ENCODE results near the gene DNM3. TPM values are rescaled to one million over a fixed set of nuclear protein-coding genes. Genes with fewer than 3 reads are reported as not detected.

Gene DNM3
- total and polyA plus RNA-seq, 7 donors, result 0.60 to 13.3 (median 3.9) TPM

DNA sequence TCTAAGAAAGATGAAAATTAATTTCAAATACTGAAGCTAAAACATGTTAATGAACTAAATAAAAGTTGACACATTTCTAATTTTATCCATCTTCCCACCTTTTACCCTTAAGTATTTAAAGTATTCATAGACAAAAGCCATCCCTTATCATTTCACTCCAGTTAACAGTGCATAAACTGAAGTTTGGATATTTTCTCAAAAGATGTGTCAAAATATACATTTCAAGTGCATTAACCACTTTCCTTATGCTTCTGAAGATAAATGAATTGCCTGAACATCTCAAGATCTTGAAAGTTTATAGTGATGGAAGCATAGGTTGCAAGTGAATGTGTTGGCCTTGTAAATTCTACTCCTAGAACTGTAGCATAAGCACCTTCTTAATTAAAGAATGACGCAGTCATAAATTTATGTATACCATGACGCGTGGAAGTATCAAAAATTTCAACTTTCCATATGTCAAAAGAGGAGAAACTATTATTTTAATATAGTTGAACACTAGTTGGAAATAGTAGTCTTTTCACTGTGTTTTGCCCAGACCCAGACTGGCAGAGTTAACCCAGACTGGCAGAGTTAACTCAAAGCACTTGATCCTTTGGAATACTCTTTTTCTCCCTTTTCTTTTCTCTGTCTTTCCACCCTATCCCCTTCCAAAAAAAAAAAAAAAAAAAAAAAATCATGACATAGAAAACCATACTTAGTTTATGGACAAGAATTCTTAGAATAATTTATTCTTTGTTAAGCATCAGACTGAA, 296.6 kb downstream of the DNM3 start:
- Histone ChIP-seq H3K36me3 (no peaks in the 10 kb centered on the region), H3K4me3 (no peak overlapping the region), H3K9me3 (no peaks in the 10 kb centered on the region), H3K27ac (peak overlapping the region; percentile 59 to 92 (median 86)), H3K4me1 (peaks cover 0 to 25% (median 15%) of the 10 kb centered on the region in 4 donors), H3K27me3 (no peaks in the 10 kb centered on the region)
- 98% methylated on average over 3 of the region's 3 CpGs for WGBS, 2 donors
- intact Hi-C loops (cut with DNase I), result loop anchor here (5.0 kb wide), 1 partner anchor 96 kb away; no protein-coding TSS in a partner anchor
- TF ChIP-seq, protein P1, sequence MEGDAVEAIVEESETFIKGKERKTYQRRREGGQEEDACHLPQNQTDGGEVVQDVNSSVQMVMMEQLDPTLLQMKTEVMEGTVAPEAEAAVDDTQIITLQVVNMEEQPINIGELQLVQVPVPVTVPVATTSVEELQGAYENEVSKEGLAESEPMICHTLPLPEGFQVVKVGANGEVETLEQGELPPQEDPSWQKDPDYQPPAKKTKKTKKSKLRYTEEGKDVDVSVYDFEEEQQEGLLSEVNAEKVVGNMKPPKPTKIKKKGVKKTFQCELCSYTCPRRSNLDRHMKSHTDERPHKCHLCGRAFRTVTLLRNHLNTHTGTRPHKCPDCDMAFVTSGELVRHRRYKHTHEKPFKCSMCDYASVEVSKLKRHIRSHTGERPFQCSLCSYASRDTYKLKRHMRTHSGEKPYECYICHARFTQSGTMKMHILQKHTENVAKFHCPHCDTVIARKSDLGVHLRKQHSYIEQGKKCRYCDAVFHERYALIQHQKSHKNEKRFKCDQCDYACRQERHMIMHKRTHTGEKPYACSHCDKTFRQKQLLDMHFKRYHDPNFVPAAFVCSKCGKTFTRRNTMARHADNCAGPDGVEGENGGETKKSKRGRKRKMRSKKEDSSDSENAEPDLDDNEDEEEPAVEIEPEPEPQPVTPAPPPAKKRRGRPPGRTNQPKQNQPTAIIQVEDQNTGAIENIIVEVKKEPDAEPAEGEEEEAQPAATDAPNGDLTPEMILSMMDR (IDR thresholded peaks at IDR 0.05), result no peak
- no peak for TF ChIP-seq EP300 (IDR thresholded peaks at IDR 0.05)
- no peak for DNase-seq

- H3K4me1 ChIP-seq, result peaks cover 0 to 25% (median 15%) of the 10 kb centered on the region in 4 donors
- peak overlapping the region in 1 of 4 donors; percentile 62 for H3K4me3 ChIP-seq
- intact Hi-C loops (cut with DNase I), result loop anchor here (5.0 kb wide), 1 partner anchor 96 kb away; no protein-coding TSS in a partner anchor
- 88 to 93% methylated on average over 2 of the region's 2 CpGs for WGBS, 2 donors
- no peaks in the 10 kb centered on the region for H3K9me3 ChIP-seq
- TF ChIP-seq EP300 (IDR thresholded peaks at IDR 0.05) (no peak), POLR2AphosphoS5 (IDR thresholded peaks at IDR 0.05) (peak in 1 of 4 donors; percentile 13), POLR2A (IDR thresholded peaks at IDR 0.05) (no peak)
- TF ChIP-seq, protein P1 (IDR thresholded peaks at IDR 0.05), result no peak
- H3K36me3 ChIP-seq, result no peaks in the 10 kb centered on the region
- peak; percentile 68 for DNase-seq
- H3K27me3 ChIP-seq, result no peaks in the 10 kb centered on the region
- peak overlapping the region; percentile 59 to 92 (median 86) for H3K27ac ChIP-seq
These were observed 297.3 kb downstream of the DNM3 start for GRCh38 chr1:172138634-172139033.

- peaks cover 0 to 25% (median 15%) of the 10 kb centered on the region in 4 donors for H3K4me1 ChIP-seq
- H3K9me3 ChIP-seq, result no peaks in the 10 kb centered on the region
- WGBS, 2 donors, result 74 to 88% methylated on average over 1 of the region's 1 CpG
- peak overlapping the region; percentile 80 to 92 (median 88) for H3K27ac ChIP-seq
- H3K4me3 ChIP-seq, result peak overlapping the region in 2 of 4 donors; percentile 59 to 62
- H3K27me3 ChIP-seq, result no peaks in the 10 kb centered on the region
- H3K36me3 ChIP-seq, result no peaks in the 10 kb centered on the region
- TF ChIP-seq POLR2A (IDR thresholded peaks at IDR 0.05), result no peak
- no peak for TF ChIP-seq POLR2AphosphoS5 (IDR thresholded peaks at IDR 0.05)
- TF ChIP-seq EP300 (IDR thresholded peaks at IDR 0.05), result no peak
- TF ChIP-seq, protein P1 (IDR thresholded peaks at IDR 0.05), result no peak
- DNase-seq, result no peak
- intact Hi-C loops (cut with DNase I), result loop anchor here (5.0 kb wide), 1 partner anchor 97 kb away; no protein-coding TSS in a partner anchor
These were observed 297.9 kb downstream of the DNM3 start for GRCh38 chr1:172139196-172139595.

DNA sequence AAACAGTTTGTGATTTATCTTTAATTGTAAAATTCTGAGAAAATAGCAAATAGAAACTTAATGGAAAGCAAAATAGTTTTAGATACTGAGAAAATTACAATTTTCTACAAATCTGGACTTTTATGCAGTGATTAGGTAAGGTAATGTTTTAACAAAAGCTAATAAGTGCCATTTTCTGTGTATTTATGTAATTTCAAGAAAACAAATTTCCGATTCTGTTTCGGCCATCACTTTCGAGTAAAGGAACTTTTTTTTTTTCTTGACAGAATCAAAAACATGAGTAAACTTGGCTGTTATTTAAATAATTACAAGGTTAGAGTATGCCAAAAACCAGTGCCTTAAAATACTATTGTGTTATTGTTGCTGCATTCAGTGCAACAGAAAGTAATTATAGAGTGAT, 298.8 kb downstream of the DNM3 start:
- intact Hi-C loops (cut with DNase I), result loop anchor here (10.0 kb wide), 2 partner anchors 145 to 395 kb away; partner anchors contain the start of gene SUCO
- no peak for TF ChIP-seq EP300 (IDR thresholded peaks at IDR 0.05)
- TF ChIP-seq POLR2AphosphoS5 (IDR thresholded peaks at IDR 0.05), result no peak
- TF ChIP-seq POLR2A (IDR thresholded peaks at IDR 0.05), result no peak
- TF ChIP-seq, protein P1 (IDR thresholded peaks at IDR 0.05), result no peak
- H3K4me3 ChIP-seq, result peak overlapping the region in 2 of 4 donors; percentile 59 to 62
- no peaks in the 10 kb centered on the region for H3K36me3 ChIP-seq
- no peaks in the 10 kb centered on the region for H3K9me3 ChIP-seq
- peaks cover 0 to 25% (median 15%) of the 10 kb centered on the region in 4 donors for H3K4me1 ChIP-seq
- peak overlapping the region; percentile 80 to 92 (median 88) for H3K27ac ChIP-seq
- WGBS, 2 donors, result 74 to 84% methylated on average over 3 of the region's 3 CpGs
- no peaks in the 10 kb centered on the region for H3K27me3 ChIP-seq
- DNase-seq, result no peak
